Loucy (cell line): Measurements from ENCODE around the gene SKIC8.

Experiments used
- H2AFZ ChIP-seq: fragments of 200-600 bp; sonication (generic); 2 replicates; pipeline ENCODE4 v1.6.0; 2016; ENCODE audit warnings: antibody characterized with exemption, mild to moderate bottlenecking, low read length, moderate library complexity
- H3F3A ChIP-seq: fragments of 200-600 bp; 2 replicates; pipeline ENCODE4 v1.6.0; 2016; ENCODE audit warnings: antibody characterized with exemption, low read depth, mild to moderate bottlenecking
- H3K27me3 ChIP-seq: fragments of 200-600 bp; sonication (generic); 2 replicates; pipeline ENCODE4 v1.6.1; 2014; ENCODE audit warnings: low read length, mild to moderate bottlenecking; ENCODE audit not compliant: insufficient read depth, poor library complexity, severe bottlenecking
- H3K36me3 ChIP-seq: fragments of 200-600 bp; sonication (generic); 2 replicates; pipeline ENCODE4 v1.6.1; 2016; ENCODE audit warnings: low read length; ENCODE audit not compliant: insufficient read depth
- H3K4me1 ChIP-seq: fragments of 200-600 bp; sonication (generic); 2 replicates; pipeline ENCODE4 v1.5.1; 2014; ENCODE audit warnings: low read length, mild to moderate bottlenecking; ENCODE audit not compliant: insufficient read depth, poor library complexity, severe bottlenecking
- H3K4me2 ChIP-seq: fragments of 200-600 bp; sonication (generic); 2 replicates; pipeline ENCODE4 v1.6.0; 2014; ENCODE audit warnings: antibody characterized with exemption, low read length, low read depth, mild to moderate bottlenecking; ENCODE audit not compliant: poor library complexity, severe bottlenecking
- H3K4me3 ChIP-seq: fragments of 200-600 bp; sonication (generic); 2 replicates; pipeline ENCODE4 v1.5.1; 2014; ENCODE audit warnings: low read length, mild to moderate bottlenecking, mixed read lengths; ENCODE audit not compliant: poor library complexity, severe bottlenecking
- H3K79me2 ChIP-seq: fragments of 200-600 bp; sonication (generic); 2 replicates; pipeline ENCODE4 v1.6.1; 2014; ENCODE audit warnings: low read length; ENCODE audit not compliant: insufficient read depth
- H3K9ac ChIP-seq: fragments of 200-600 bp; sonication (generic); 2 replicates; pipeline ENCODE4 v1.6.0; 2014; ENCODE audit warnings: mild to moderate bottlenecking, low read depth, low read length, moderate library complexity; ENCODE audit not compliant: poor library complexity, severe bottlenecking
- H3K9me2 ChIP-seq: fragments of 200-600 bp; sonication (generic); replicated peaks from 2 replicates; pipeline ENCODE4 v1.6.1; 2016; ENCODE audit warnings: low read depth, low read length, mixed read lengths
- H3K9me3 ChIP-seq: fragments of 200-600 bp; sonication (generic); 2 replicates; pipeline ENCODE4 v1.6.1; 2014; ENCODE audit warnings: mild to moderate bottlenecking, antibody characterized with exemption, low read length, low read depth; ENCODE audit not compliant: insufficient read depth
- H4K20me1 ChIP-seq: fragments of 200-600 bp; sonication (generic); 2 replicates; pipeline ENCODE4 v1.6.0; 2014; ENCODE audit warnings: antibody characterized with exemption, low read length, mild to moderate bottlenecking; ENCODE audit not compliant: insufficient read depth, poor library complexity, severe bottlenecking
- EZH2phosphoT487 ChIP-seq: fragments of 200-600 bp; IDR thresholded peaks from 2 replicates; pipeline ENCODE4 v1.6.1; 2018; ENCODE audit warnings: antibody characterized with exemption, mild to moderate bottlenecking, moderate library complexity, borderline replicate concordance
- TF ChIP-seq, protein P1 (sequence below): fragments of 200-600 bp; sonication (generic); conservative IDR thresholded peaks from 2 replicates; pipeline ENCODE4 v1.5.1; 2014; ENCODE audit warnings: mild to moderate bottlenecking, antibody characterized with exemption, low read length

The SKIC8 gene

DNA sequence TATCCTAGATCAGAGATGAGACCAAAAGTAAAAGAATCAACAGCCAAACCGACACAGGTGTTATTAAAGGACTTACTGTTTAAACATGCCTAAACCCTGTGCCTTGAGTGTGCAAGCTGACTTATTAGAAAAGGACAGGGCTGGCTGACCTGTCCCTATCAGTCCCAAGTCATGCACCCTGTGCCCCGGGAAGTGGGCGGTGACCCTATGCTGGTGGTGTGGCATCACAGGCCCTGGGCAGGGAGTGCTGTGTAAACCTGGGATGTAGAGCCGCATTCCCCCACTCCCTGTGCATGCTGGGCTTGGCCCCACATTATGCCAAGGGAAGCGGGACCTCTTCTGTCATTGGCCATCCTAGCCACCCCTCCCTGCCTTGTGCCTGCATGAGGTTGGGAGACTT is 24.4 kb downstream of the SKIC8 start:
- no peaks in the 10 kb centered on the region for H3K27me3 ChIP-seq
- no peaks in the 10 kb centered on the region for H3K4me1 ChIP-seq
- no peak overlapping the region for H3K4me2 ChIP-seq
- H3K79me2 ChIP-seq = no peaks in the 10 kb centered on the region
- no peaks in the 10 kb centered on the region for H3K36me3 ChIP-seq
- H4K20me1 ChIP-seq = no peaks in the 10 kb centered on the region
- no peak for TF ChIP-seq EZH2phosphoT487
- TF ChIP-seq, protein P1, sequence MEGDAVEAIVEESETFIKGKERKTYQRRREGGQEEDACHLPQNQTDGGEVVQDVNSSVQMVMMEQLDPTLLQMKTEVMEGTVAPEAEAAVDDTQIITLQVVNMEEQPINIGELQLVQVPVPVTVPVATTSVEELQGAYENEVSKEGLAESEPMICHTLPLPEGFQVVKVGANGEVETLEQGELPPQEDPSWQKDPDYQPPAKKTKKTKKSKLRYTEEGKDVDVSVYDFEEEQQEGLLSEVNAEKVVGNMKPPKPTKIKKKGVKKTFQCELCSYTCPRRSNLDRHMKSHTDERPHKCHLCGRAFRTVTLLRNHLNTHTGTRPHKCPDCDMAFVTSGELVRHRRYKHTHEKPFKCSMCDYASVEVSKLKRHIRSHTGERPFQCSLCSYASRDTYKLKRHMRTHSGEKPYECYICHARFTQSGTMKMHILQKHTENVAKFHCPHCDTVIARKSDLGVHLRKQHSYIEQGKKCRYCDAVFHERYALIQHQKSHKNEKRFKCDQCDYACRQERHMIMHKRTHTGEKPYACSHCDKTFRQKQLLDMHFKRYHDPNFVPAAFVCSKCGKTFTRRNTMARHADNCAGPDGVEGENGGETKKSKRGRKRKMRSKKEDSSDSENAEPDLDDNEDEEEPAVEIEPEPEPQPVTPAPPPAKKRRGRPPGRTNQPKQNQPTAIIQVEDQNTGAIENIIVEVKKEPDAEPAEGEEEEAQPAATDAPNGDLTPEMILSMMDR = no peak
- H2AFZ ChIP-seq = no peak overlapping the region
- no peaks in the 10 kb centered on the region for H3F3A ChIP-seq
- no peak overlapping the region for H3K9ac ChIP-seq
- H3K4me3 ChIP-seq = no peak overlapping the region
- no peaks in the 10 kb centered on the region for H3K9me3 ChIP-seq
- no peaks in the 10 kb centered on the region for H3K9me2 ChIP-seq

DNA sequence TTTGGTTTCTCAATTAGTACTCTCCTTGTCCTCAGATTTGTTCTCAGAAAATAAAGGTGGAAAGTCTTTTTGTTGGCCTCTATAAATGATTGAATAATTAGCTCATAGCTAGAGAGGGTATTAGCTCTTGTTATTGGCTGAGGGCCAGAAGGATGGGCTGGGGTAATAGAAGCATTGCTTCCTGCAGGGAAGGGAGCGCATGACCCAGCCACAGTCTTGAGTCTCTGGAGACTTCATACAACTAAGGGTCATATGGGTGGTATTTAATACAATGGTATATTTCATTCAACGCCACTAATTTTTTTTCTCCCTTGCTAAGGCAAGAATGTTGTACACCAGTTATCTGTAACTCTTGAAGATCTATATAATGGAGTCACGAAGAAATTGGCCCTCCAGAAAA is 26.6 kb downstream of the SKIC8 start:
- Histone ChIP-seq H3K9ac (no peak overlapping the region), H3K4me1 (no peaks in the 10 kb centered on the region), H2AFZ (no peak overlapping the region), H3K27me3 (no peaks in the 10 kb centered on the region), H4K20me1 (no peaks in the 10 kb centered on the region), H3F3A (no peaks in the 10 kb centered on the region), H3K9me3 (no peaks in the 10 kb centered on the region), H3K9me2 (no peaks in the 10 kb centered on the region), H3K4me3 (no peak overlapping the region), H3K79me2 (no peaks in the 10 kb centered on the region), H3K36me3 (no peaks in the 10 kb centered on the region), H3K4me2 (no peak overlapping the region)
- TF ChIP-seq EZH2phosphoT487 = no peak
- TF ChIP-seq, protein P1 = no peak

DNA sequence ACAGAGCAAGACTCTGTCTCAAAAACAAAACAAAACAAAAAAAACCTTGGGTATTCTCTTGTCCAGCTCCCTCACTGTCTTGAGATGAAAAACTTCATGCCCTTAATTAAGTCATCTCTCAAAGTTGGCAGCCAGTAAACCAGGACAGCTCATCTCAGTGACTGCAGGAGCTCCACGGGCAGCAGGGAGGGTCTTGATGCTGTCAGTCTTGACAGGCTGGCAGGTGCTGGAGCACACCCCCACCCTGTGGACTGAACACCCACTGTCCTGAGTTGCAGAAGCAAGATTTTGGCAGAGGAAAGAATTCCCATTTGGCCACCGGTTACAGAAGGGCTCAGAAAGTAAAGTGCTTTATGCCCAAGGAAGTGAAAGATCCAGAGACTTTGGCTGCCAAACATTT is 27.1 kb downstream of the SKIC8 start:
- Histone ChIP-seq H3K27me3 (no peaks in the 10 kb centered on the region), H3K36me3 (no peaks in the 10 kb centered on the region), H3K9ac (no peak overlapping the region), H3K9me3 (no peaks in the 10 kb centered on the region), H4K20me1 (no peaks in the 10 kb centered on the region), H2AFZ (no peak overlapping the region), H3K9me2 (no peaks in the 10 kb centered on the region), H3K4me1 (no peaks in the 10 kb centered on the region), H3K4me3 (no peak overlapping the region), H3F3A (no peaks in the 10 kb centered on the region), H3K4me2 (no peak overlapping the region), H3K79me2 (no peaks in the 10 kb centered on the region)
- TF ChIP-seq, protein P1 = no peak
- TF ChIP-seq EZH2phosphoT487 = no peak
